Upper lobe of right lung (tissue), 1 donor: ENCODE results near the gene OR8G1. TPM values are rescaled to one million over a fixed set of nuclear protein-coding genes. Genes with fewer than 3 reads are reported as not detected.
"Not testable (repeated sequence)": the region's sequence is repeated elsewhere in the genome, so short reads cannot be mapped to it uniquely, and the experiment has no call there.

ENCODE experiments used
- ATAC-seq: fragments of 200-7000 bp; cut with Tn5 transposase; one replicate; pipeline ENCODE4 v1.9.1; 2020; ENCODE audit warnings: mild to moderate bottlenecking, moderate library complexity
- DNase-seq: peaks from one replicate; pipeline ENCODE4 v3.0.0-alpha.2; 2020
- H3K27ac ChIP-seq: fragments of 200-600 bp; one replicate; pipeline ENCODE4 v1.8.0; 2022
- H3K27me3 ChIP-seq: fragments of 200-600 bp; one replicate; pipeline ENCODE4 v1.8.0; 2022; ENCODE audit warnings: mild to moderate bottlenecking
- H3K36me3 ChIP-seq: fragments of 200-600 bp; one replicate; pipeline ENCODE4 v1.8.0; 2022
- H3K4me1 ChIP-seq: fragments of 200-600 bp; one replicate; pipeline ENCODE4 v1.8.0; 2022
- H3K4me3 ChIP-seq: fragments of 200-600 bp; one replicate; pipeline ENCODE4 v1.8.0; 2022; ENCODE audit warnings: mild to moderate bottlenecking
- H3K9me3 ChIP-seq: fragments of 200-600 bp; one replicate; pipeline ENCODE4 v1.8.0; 2022
- intact Hi-C: fragments of 100-400 bp; cut with DNase I; formaldehyde crosslinking; loops from one replicate; pipeline ENCODE4 v1.11.0; 2022
- total RNA-seq: library from RNA; stranded (reverse); fragmentation: NEBNext Ultra II Directional; extraction: Animal tissue kit (Norgen Biotek cat#: 25700); gene quantifications from one replicate; pipeline ENCODE4 v1.2.1, GENCODE V29; 2021
- TF ChIP-seq, protein P1 (sequence below): fragments of 200-600 bp; IDR thresholded peaks from one replicate; pipeline ENCODE4 v1.8.0; 2022; ENCODE audit warnings: antibody characterized with exemption
- donor health status: DM: no; HTN: yes; CAD: no; lungs with severe emphysema.

Gene OR8G1
- total RNA-seq, 1 donor from 2014 or later = not detected

DNA sequence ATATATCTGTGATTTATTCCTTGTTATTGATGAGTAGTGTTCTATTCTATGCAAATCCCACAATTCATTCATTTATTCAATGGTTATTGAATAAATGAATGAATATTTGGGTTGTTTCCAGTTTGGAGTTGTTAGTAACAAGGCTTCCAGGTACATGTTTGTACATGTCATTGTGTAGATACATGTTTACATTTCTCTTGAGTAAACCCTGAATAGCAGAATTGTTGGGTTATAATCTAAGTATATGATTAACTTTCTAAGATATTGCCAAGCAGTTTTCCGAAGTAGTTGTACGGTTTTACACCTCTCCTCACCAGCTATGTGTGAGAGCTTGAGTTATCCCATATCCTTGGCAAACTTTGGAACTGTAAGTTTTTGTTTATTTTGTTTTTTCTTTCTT, 18.5 kb upstream of the OR8G1 start:
- Histone ChIP-seq H3K4me1 (no peaks in the 10 kb centered on the region), H3K4me3 (no peak overlapping the region), H3K36me3 (no peaks in the 10 kb centered on the region), H3K27me3 (no peaks in the 10 kb centered on the region), H3K9me3 (no peaks in the 10 kb centered on the region), H3K27ac (no peak overlapping the region)
- ATAC-seq = no peak
- TF ChIP-seq, protein P1, sequence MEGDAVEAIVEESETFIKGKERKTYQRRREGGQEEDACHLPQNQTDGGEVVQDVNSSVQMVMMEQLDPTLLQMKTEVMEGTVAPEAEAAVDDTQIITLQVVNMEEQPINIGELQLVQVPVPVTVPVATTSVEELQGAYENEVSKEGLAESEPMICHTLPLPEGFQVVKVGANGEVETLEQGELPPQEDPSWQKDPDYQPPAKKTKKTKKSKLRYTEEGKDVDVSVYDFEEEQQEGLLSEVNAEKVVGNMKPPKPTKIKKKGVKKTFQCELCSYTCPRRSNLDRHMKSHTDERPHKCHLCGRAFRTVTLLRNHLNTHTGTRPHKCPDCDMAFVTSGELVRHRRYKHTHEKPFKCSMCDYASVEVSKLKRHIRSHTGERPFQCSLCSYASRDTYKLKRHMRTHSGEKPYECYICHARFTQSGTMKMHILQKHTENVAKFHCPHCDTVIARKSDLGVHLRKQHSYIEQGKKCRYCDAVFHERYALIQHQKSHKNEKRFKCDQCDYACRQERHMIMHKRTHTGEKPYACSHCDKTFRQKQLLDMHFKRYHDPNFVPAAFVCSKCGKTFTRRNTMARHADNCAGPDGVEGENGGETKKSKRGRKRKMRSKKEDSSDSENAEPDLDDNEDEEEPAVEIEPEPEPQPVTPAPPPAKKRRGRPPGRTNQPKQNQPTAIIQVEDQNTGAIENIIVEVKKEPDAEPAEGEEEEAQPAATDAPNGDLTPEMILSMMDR = no peak
- no peak for DNase-seq
- intact Hi-C loops = no loop called here

DNA sequence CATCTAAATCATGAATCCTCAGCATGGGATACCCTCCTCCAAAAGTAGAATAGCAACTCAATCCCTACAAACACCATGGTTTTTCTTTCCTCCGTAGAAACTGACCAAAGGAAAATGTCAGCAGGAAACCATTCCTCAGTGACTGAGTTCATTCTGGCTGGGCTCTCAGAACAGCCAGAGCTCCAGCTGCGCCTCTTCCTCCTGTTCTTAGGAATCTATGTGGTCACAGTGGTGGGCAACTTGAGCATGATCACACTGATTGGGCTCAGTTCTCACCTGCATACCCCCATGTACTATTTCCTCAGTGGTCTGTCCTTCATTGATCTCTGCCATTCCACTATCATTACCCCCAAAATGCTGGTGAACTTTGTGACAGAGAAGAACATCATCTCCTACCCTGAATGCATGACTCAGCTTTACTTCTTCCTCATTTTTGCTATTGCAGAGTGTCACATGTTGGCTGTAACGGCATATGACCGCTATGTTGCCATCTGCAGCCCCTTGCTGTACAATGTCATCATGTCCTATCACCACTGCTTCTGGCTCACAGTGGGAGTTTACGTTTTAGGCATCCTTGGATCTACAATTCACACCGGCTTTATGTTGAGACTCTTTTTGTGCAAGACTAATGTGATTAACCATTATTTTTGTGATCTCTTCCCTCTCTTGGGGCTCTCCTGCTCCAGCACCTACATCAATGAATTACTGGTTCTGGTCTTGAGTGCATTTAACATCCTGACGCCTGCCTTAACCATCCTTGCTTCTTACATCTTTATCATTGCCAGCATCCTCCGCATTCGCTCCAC, 16.1 kb upstream of the OR8G1 start:
- H3K4me1 ChIP-seq, DNase-seq, H3K9me3 ChIP-seq, H3K27ac ChIP-seq, H3K36me3 ChIP-seq, intact Hi-C loops, H3K27me3 ChIP-seq, H3K4me3 ChIP-seq: not testable (repeated sequence)
- ATAC-seq = peak; percentile 74

DNA sequence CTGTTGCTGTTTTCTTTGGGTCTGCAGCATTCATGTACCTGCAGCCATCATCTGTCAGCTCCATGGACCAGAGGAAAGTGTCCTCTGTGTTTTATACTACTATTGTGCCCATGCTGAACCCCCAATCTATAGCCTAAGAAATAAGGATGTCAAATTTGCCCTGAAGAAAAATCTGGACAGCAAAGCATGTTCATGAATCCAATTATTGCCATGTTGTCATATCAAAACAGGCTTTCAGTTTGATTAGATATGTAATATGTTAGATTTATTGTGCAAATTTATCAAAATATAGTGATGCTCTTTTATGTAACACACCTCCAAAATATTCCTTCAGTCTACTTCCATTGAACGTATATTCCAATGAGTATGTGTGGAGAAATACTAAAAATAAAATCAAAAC, 15.4 kb upstream of the OR8G1 start:
- Histone ChIP-seq H3K27me3 (no peaks in the 10 kb centered on the region), H3K9me3 (no peaks in the 10 kb centered on the region), H3K36me3 (no peaks in the 10 kb centered on the region), H3K4me3 (no peak overlapping the region), H3K4me1 (no peaks in the 10 kb centered on the region), H3K27ac (no peak overlapping the region)
- intact Hi-C loops = no loop called here
- ATAC-seq = no peak
- no peak for DNase-seq
- TF ChIP-seq, protein P1 = no peak

DNA sequence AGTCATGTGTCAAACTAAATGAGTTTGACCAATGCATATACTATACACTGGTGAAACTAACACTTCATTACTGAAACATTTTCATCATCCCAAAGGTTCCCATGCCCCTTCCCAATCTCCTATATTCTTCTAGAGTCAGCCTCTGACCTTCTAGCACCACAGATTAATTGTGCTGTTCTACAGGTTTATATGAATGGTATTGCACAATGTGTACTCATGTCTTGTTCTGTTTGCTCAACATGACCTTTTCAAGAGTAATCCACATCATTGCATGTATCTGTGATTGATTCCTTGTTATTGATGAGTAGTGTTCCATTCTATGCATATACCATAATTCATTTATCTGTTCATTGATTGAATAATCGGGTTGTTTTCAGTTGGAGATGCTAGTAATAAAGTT, 7.5 kb upstream of the OR8G1 start:
- H3K4me1 ChIP-seq = no peaks in the 10 kb centered on the region
- no peaks in the 10 kb centered on the region for H3K27me3 ChIP-seq
- ATAC-seq (no peak), DNase-seq (no peak)
- H3K27ac ChIP-seq = no peak overlapping the region
- no peak overlapping the region for H3K4me3 ChIP-seq
- H3K36me3 ChIP-seq = no peaks in the 10 kb centered on the region
- intact Hi-C loops = no loop called here
- no peaks in the 10 kb centered on the region for H3K9me3 ChIP-seq
- TF ChIP-seq, protein P1 = no peak

DNA sequence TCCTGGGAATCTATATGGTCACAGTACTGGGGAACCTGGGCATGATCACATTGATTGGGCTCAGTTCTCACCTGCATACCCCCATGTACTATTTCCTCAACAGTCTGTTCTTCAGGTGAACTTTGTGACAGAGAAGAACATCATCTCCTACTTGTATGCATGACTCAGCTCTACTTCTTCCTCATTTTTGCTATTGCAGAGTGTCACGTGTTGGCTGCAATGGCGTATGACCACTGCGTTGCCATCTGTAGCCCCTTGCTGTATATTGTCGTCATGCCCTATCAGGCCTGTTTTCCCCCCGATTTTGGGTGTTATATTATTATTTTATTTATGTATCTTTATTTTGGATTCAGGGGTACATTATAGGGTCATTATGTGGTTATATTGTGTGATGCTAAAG, 2.4 kb upstream of the OR8G1 start:
- H3K27me3 ChIP-seq = no peaks in the 10 kb centered on the region
- H3K36me3 ChIP-seq = no peaks in the 10 kb centered on the region
- intact Hi-C loops = no loop called here
- ATAC-seq (no peak), DNase-seq (no peak)
- H3K27ac ChIP-seq = no peak overlapping the region
- no peak overlapping the region for H3K4me3 ChIP-seq
- no peaks in the 10 kb centered on the region for H3K9me3 ChIP-seq
- no peaks in the 10 kb centered on the region for H3K4me1 ChIP-seq
- TF ChIP-seq, protein P1 = no peak

DNA sequence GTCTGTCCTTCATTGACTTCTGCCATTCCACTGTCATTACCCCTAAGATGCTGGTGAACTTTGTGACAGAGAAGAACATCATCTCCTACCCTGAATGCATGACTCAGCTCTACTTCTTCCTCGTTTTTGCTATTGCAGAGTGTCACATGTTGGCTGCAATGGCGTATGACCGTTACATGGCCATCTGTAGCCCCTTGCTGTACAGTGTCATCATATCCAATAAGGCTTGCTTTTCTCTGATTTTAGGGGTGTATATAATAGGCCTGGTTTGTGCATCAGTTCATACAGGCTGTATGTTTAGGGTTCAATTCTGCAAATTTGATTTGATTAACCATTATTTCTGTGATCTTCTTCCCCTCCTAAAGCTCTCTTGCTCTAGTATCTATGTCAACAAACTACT, 9.0 kb downstream of the OR8G1 start:
- H3K4me1 ChIP-seq, H3K9me3 ChIP-seq, H3K27ac ChIP-seq, DNase-seq, H3K4me3 ChIP-seq, H3K36me3 ChIP-seq, H3K27me3 ChIP-seq, intact Hi-C loops: not testable (repeated sequence)
- peak; percentile 49 for ATAC-seq

DNA sequence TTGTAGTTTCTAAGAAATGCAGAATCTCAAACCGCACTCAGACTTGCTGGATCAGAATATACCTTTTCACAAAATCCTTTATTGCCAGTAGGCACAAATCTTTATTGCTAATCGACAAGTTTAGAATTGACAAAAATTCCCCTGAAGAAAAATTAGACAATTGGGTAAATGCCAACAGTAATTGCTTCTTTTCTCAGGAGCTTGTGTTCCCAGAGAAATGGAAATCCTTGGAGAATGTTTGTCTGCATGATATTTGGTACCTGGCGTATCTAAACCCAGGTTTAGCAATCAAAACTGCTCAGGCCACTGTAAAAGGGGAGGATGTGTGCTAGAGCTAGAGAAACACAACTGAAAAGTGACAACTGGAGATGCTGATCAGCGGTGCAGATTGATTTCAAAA, 15.2 kb downstream of the OR8G1 start, which contains the start of gene OR8G5:
Gene OR8G5, plus strand, starts transcription at position 301 of the 400 bp plus-strand sequence. CDS start 8,556 bp downstream, outside the sequence.
- no peaks in the 10 kb centered on the region for H3K9me3 ChIP-seq
- intact Hi-C loops = no loop called here
- TF ChIP-seq, protein P1 = no peak
- no peaks in the 10 kb centered on the region for H3K36me3 ChIP-seq
- H3K4me3 ChIP-seq = no peak within 1 kb of the TSS
- no peaks in the 10 kb centered on the region for H3K4me1 ChIP-seq
- DNase-seq (no peak), ATAC-seq (no peak)
- H3K27ac ChIP-seq = no peak within 1 kb of the TSS
- no peaks in the 10 kb centered on the region for H3K27me3 ChIP-seq

DNA sequence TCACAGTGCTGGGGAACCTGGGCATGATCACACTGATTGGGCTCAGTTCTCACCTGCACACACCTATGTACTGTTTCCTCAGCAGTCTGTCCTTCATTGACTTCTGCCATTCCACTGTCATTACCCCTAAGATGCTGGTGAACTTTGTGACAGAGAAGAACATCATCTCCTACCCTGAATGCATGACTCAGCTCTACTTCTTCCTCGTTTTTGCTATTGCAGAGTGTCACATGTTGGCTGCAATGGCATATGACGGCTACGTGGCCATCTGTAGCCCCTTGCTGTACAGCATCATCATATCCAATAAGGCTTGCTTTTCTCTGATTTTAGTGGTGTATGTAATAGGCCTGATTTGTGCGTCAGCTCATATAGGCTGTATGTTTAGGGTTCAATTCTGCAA, 24.1 kb downstream of the OR8G1 start:
- not testable (repeated sequence) for H3K9me3 ChIP-seq, DNase-seq
- peak; percentile 67 for ATAC-seq

DNA sequence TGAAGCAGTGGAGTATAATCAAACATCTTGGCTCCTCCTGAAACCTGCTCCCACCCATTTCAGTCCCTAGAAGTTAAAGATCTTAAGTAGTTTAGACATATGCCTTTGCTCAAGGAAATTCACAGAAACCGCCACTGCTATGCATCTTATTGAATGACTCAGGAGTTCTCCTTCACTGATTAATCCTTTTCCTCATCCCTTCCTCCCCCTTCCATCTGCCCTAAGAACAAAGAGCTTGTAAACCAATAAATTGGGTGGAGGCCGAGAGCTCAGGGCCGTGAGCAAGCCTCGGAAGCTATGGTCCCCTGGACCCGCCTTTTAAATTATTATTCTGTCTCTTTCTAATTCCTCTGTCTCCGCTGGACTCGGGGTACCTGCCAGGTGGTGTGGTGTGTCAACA, 30.0 kb downstream of the OR8G1 start:
- intact Hi-C loops, ATAC-seq, H3K27me3 ChIP-seq, H3K36me3 ChIP-seq, H3K27ac ChIP-seq, H3K4me1 ChIP-seq, H3K9me3 ChIP-seq, H3K4me3 ChIP-seq, DNase-seq: not testable (repeated sequence)

More for the DNA sequence above, 24.1 kb downstream of the OR8G1 start:
- H3K36me3 ChIP-seq, H3K4me1 ChIP-seq, H3K4me3 ChIP-seq, H3K27me3 ChIP-seq, intact Hi-C loops, H3K27ac ChIP-seq: not testable (repeated sequence)
